ENCODE data around the gene PHF11.

GRCh38 chr13:49561062-49561410, 65.3 kb downstream of the PHF11 start:
- TF ChIP-seq CTCF (IDR thresholded peaks at IDR 0.05) (no peak), EZH2 (IDR thresholded peaks at IDR 0.05) (no peak)

All from neural progenitor cell (in vitro differentiated cells).